Ramos (cell line): ENCODE data around the gene CLECL1.

Experiments
- in situ Hi-C: fragments of 300-500 bp; cut with MboI; formaldehyde crosslinking; loops from one replicate; pipeline ENCODE4 v1.14.3; 2022; ENCODE audit warnings: low sequenced_read_pairs; ENCODE audit not compliant: unreplicated experiment

CLECL1 gene

GRCh38 chr12:9752145-9752933 lies 19.4 kb upstream of the CLECL1 start:
- in situ Hi-C loops = no loop called here

DNA sequence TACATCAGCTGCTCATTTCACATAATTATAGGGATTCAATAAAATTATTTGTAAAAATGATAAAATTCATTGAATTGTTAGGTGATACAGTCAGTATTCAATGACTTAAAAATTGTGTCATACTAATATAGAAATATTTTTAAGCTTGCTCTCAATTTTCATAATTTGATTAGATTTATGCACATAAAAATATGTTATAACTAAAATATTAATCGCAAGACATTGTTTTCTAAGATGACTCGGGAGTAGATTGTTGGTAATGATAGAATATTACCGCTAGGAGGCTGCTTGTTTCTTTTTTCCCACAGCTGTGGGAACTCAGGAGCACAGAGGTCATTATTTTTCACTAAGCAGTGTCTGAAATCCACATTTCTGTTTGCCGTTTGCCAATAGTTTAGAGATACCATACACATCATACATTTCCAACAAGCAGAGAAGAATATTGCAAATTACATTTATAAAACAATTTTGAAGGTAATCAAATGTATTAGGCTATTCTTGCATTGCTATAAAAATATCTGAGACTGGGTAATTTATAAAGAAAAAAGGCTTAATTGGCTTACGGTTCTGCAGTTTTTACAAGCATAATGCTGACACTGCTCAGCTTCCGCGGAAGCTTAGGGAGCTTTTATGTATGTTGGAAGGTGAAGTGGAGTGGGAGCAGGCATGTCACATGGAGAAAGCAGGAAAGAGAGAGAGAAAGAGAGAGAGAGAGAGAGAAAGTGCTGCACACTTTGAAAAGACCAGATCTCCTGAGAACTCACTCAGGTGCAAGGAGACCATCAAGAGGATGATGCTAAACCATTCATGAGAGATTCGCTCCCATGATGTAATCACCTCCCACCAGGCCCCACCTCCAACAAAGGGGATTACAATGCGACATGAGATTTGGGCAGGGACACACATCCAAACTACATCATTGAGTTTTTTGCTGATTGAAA lies 18.6 kb upstream of the CLECL1 start:
- in situ Hi-C loops = no loop called here

DNA sequence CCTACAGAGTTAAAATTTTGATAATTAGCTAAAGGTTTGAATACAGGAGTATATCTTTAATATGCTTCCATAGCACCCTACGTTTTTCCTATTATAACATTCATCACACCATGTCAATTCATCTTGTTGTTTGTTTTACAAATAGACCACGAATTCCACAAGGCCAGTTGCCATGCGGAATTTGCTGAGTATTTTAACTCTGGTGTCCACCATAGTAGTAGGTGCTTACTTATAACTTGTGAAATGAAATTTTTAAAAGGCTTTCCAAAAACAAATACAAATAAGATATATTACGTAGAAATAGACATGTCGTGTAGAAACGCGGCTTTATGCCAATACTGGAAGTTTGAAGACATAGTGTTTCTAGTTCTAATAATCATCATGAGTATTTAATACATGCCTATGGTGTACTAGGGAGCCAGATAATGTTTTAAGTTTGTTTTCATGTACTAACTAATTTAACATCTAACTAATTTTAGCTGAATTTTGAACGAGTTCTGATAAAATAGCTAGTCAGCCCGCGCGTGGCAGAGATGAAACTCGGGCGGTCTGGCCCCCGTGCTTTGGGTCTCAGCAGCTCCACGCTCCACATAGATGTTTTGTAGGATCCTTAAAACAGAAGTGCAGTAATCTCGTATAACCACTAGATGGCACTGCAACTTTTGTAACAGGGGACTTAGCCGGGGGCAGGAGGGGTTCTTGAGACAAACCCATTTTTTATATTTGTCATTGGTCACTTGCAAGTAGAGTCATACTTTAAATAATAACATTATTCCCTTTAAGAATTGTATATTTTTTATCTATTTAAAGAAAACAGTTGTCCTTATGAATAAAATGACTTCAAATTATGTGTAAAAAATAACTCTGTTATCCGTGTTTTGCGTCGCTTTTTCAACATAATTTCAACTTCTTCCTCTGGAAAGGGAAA lies 17.6 kb upstream of the CLECL1 start:
- in situ Hi-C loops = no loop called here

DNA sequence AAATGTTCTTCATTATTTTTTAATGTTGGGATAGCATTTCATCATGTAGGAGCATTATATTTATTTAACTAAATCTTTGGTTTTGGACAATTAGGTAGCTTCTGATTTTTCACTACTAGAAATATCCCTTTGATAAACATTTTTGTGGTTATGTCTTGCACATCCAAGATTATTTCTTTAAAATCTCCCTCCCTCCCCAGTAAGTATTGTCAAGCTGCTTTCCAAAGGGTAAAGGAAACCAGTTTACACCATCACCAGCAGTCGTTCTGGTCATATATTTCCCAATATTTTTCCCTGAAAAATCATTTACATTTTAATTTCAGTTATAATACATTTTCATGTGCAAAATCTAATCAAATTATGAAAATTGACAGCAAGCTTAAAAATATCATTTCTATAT lies 16.7 kb upstream of the CLECL1 start:
- in situ Hi-C loops = loop anchor here (5.0 to 25.0 kb wide), 2 partner anchors 48 to 813 kb away; no protein-coding TSS in a partner anchor

DNA sequence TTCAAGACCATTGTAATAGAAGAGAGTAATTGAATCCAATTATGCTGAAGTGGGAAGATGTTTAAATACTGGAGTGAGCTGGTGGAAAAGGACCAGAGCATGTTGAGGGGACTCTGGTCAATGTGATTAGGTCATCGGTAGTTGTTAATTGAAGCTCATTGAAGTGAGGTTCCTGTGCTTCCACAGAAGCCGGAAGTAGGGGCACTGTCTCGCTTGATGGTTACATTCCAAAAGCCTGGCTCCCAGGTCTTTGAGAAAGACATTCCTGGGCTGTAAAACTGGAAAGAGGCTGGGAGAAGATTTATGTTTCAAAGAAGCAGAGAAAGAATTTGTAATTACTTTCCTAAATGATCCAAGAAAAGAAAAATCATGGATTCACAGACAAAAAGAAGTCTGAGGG lies 12.3 kb upstream of the CLECL1 start:
- in situ Hi-C loops = loop anchor here (5.0 to 25.0 kb wide), 2 partner anchors 52 to 817 kb away; no protein-coding TSS in a partner anchor

DNA sequence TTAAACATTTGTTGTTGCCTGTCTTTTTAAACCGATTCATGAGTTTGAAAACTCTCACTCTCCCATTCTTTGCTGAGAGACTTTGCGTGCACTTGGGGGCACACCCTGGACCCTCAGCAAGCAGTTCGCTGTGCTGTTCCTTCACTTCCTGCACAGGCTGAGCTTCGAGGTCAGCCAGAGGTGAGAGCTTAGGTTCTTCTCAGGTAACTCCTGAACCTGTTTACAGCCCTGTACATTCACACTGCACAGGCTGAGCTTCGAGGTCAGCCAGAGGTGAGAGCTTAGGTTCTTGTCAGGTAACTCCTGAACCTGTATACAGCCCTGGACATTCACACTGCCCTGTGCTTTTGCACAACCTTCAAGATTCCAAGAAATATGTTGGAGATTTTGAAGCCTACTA lies 9.8 kb upstream of the CLECL1 start:
- in situ Hi-C loops = loop anchor here (25.0 kb wide), 1 partner anchor 820 kb away; no protein-coding TSS in a partner anchor

DNA sequence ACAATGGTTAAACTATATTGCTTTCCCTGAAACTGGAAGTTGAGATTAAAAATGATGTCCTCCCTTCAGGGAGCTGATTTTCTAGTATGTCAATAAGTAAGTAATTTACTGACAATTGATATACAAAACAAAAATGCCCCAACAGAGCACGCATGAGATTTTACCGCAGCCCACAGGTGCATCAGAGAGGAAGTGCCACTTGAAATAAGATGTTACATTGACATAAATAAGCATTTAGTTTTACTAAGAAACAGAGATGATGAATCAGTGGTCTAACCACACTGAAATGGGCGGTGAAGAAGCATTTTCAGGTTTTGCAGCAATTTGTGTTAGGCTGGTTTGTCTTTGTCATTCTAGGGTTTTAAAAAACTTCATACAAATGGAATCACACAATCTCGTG lies 8.8 kb upstream of the CLECL1 start:
- in situ Hi-C loops = loop anchor here (25.0 kb wide), 1 partner anchor 821 kb away; no protein-coding TSS in a partner anchor

DNA sequence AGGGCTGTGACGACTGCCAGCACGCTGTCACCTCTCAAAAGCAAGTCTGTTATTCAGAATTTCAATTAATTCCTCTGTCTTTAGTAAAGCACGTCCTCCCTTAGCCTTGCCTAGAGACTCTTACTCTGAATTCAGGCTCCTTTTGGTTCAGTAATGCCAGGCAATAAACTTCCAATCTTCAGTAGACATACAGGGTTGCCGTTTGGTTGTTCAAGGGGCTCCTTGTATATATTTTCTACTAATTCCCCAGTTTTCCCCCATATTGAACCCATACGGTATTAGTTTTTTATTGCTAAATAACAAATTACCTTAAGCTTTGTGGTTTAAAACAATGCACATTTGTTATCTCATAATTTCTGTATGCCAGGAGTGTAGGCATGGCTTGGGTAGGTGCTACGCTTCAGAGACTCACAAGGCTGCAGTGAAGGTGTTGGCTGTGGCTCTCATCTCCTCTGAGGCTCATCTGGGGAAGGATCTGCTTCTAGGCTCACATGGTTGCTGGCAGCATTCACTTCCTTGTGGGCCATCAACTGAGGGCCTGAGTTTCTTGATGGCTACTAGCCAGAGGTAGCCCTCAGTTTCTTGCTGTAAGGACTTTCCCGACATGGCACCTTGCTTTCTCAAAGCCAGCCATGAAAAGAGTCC lies 7.3 kb upstream of the CLECL1 start:
- in situ Hi-C loops = loop anchor here (25.0 kb wide), 1 partner anchor 822 kb away; no protein-coding TSS in a partner anchor

GRCh38 chr12:9739404-9740105 lies 6.7 kb upstream of the CLECL1 start:
- in situ Hi-C loops = loop anchor here (5.0 to 25.0 kb wide), 3 partner anchors 92 to 823 kb away; no protein-coding TSS in a partner anchor

DNA sequence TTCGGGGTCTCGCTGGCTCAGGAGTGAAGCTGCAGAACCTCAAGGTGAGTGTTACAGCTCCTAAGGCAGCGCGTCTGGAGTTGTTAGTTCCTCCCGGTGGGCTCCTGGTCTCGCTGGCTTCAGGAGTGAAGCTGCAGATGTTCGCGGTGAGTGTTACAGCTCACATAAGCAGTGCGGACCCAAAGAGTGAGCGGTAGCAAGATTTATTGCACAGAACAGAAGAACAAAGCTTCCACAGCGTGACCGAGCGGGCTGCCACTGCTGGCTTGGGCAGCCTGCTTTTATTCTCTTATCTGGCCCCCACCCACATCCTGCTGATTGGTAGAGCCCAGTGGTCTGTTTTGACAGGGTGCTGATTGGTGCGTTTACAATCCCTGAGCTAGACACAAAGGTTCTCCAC lies 6.0 kb upstream of the CLECL1 start:
- in situ Hi-C loops = loop anchor here (5.0 to 25.0 kb wide), 3 partner anchors 92 to 823 kb away; no protein-coding TSS in a partner anchor

DNA sequence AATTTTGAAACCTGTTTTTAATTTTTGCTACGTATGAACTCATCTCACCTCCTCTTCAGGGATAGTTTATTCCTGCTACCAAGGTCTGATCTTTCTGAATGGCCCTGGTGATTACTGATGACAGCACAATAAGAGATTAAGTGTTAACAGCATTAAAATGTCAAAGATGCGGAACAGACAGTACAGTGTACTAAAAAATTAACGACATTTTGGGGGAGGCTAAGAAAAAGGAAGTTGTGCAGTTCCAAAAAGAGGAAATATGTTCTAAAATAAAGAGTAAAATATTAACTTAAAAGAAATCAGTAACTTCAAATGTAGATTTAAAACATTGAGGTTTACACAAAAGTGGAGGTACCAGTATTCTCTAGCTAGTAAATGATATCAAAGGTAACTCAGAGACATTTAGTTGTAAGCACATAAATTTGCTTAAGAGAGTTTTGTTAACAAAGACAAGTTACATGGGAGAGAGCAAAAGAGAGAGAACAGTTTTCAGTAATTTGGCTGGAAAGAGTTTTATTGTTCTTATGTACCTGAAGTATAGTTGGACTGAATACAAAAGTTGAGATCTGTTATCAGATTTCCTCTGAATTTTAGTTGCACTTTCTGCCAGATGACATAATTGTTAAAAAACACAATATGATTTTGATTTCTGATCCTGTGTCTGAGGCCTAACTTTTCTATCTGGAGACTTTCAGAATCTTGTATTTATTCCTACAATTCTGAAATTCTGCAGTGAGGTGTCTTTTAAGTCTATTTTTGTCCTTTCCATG lies 4.2 kb upstream of the CLECL1 start:
- in situ Hi-C loops = loop anchor here (5.0 to 25.0 kb wide), 3 partner anchors 90 to 825 kb away; no protein-coding TSS in a partner anchor

- in situ Hi-C loops = loop anchor here (5.0 to 25.0 kb wide), 3 partner anchors 88 to 827 kb away; no protein-coding TSS in a partner anchor
Measured at GRCh38 chr12:9735601-9736000, 2.7 kb upstream of the CLECL1 start.

- in situ Hi-C loops = loop anchor here (10.0 to 25.0 kb wide), 2 partner anchors 653 to 831 kb away; no protein-coding TSS in a partner anchor
Measured at GRCh38 chr12:9731797-9732196, 1.1 kb downstream of the CLECL1 start.

- in situ Hi-C loops = loop anchor here (10.0 to 25.0 kb wide), 2 partner anchors 653 to 831 kb away; no protein-coding TSS in a partner anchor
Measured at GRCh38 chr12:9731393-9731792, 1.5 kb downstream of the CLECL1 start.

- in situ Hi-C loops = loop anchor here (10.0 to 25.0 kb wide), 2 partner anchors 654 to 832 kb away; no protein-coding TSS in a partner anchor
Measured at GRCh38 chr12:9730591-9730990, 2.3 kb downstream of the CLECL1 start.

DNA sequence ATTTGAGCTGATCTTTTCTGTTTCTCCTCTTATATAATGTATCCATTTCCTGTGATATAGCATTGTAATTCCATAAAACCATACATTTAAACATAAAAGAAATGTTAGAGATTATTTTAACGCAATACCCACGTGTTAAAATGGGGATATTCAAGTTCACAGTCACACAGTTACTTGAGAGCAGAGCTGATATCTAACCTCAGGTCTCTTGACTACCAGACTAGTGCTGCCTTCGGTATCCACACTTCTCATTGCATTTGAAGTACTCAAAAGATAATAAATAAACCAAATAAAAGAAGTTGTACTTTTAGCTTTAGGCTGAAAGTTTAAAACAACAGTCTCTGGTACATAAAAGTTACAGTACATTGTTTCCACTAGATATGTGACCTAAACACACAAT lies 2.9 kb downstream of the CLECL1 start:
- in situ Hi-C loops = loop anchor here (10.0 to 25.0 kb wide), 2 partner anchors 655 to 832 kb away; no protein-coding TSS in a partner anchor

- in situ Hi-C loops = loop anchor here (25.0 kb wide), 1 partner anchor 833 kb away; no protein-coding TSS in a partner anchor
Measured at GRCh38 chr12:9729082-9729481, 3.8 kb downstream of the CLECL1 start.
